ENCODE results near the gene S100A13. TPM values are rescaled to one million over a fixed set of nuclear protein-coding genes. Genes with fewer than 3 reads are reported as not detected.

The S100A13 gene
- total and polyA plus RNA-seq, 9 of the 15 experiments (the other 6 are each of a cell fraction or from before 2014, with no cell fraction given): 41.9 to 129 (median 58.0) TPM

GRCh38 chr1:153658400-153659174 is 31.3 kb upstream of the S100A13 start, which contains the start of gene SNAPIN (continued):
- TF ChIP-seq CREB5 (CRISPR knock-in tag; IDR thresholded peaks at IDR 0.05) (no peak), HES1 (IDR thresholded peaks at IDR 0.05; ENCODE audit: low read depth) (no peak), GTF2F1 (IDR thresholded peaks at IDR 0.05; ENCODE audit: low read depth, low read length) (no peak), HDAC8 (tag; IDR thresholded peaks at IDR 0.05) (no peak), MLX (CRISPR knock-in tag; conservative IDR thresholded peaks at IDR 0.05) (no peak), HDAC6 (IDR thresholded peaks at IDR 0.05; ENCODE audit: low read depth, low read length) (no peak), THAP7 (CRISPR knock-in tag; IDR thresholded peaks at IDR 0.05) (no peak), ZNF197 (CRISPR knock-in tag; IDR thresholded peaks at IDR 0.05; ENCODE audit: low read depth) (no peak; the same call in 1 of the 2 replicates), SIN3A (IDR thresholded peaks at IDR 0.05; ENCODE audit: borderline replicate concordance in 2 of 2, control insufficient read depth in 1 of 2, low read depth in 2 of 2, low read length in 2 of 2) (no peak), MAFF (IDR thresholded peaks at IDR 0.05; ENCODE audit: low read length) (no peak), TFE3 (CRISPR knock-in tag; IDR thresholded peaks at IDR 0.05) (no peak), MEIS2 (IDR thresholded peaks at IDR 0.05; ENCODE audit: partially characterized antibody) (no peak), BHLHE40 (IDR thresholded peaks at IDR 0.05; ENCODE audit: low read length) (no peak), CBX5 (IDR thresholded peaks at IDR 0.05; ENCODE audit: borderline replicate concordance, low read depth) (no peak), MITF (IDR thresholded peaks at IDR 0.05) (no peak), ZBTB1 (CRISPR knock-in tag; IDR thresholded peaks at IDR 0.05; ENCODE audit: borderline replicate concordance, low read depth) (no peak), ID3 (CRISPR knock-in tag; IDR thresholded peaks at IDR 0.05) (no peak), ID3 (tag; IDR thresholded peaks at IDR 0.05) (no peak), NCOA6 (IDR thresholded peaks at IDR 0.05) (no peak), TEAD1 (CRISPR knock-in tag; IDR thresholded peaks at IDR 0.05) (0 out of 4 replicates have a peak, but pooled peaks of 1 of the 2 experiments have one; percentile 23)

All from K562 (cell line).